ENCODE measurements around the gene BAG2. TPM values are rescaled to one million over a fixed set of nuclear protein-coding genes. Genes with fewer than 3 reads are reported as not detected.

Gene BAG2
- total and polyA plus RNA-seq, 2 experiments from 2014 or later = 8.7 to 10.5 TPM

GRCh38 chr6:57209030-57209429 lies 36.9 kb downstream of the BAG2 start:
- no peak for TF ChIP-seq CTCF (IDR thresholded peaks at IDR 0.05; ENCODE audit: poor library complexity)
- no peak for TF ChIP-seq EZH2 (IDR thresholded peaks at IDR 0.05; ENCODE audit: borderline replicate concordance)
- TF ChIP-seq EZH2phosphoT487 (IDR thresholded peaks at IDR 0.05; ENCODE audit: low read depth, severe bottlenecking, unreplicated experiment) = no peak
- Histone ChIP-seq H3K4me3 (no peak overlapping the region), H3K4me1 (ENCODE audit: insufficient read depth) (peaks cover 4% of the 10 kb centered on the region), H3K4me2 (peak overlapping the region; percentile 24), H3K27me3 (no peaks in the 10 kb centered on the region), H2AFZ (no peak overlapping the region), H3K9me2 (replicated peaks; ENCODE audit: insufficient read depth) (no peaks in the 10 kb centered on the region), H3K79me2 (peaks cover 61% of the 10 kb centered on the region), H3K9me3 (ENCODE audit: low read depth) (no peaks in the 10 kb centered on the region), H4K20me1 (ENCODE audit: insufficient read depth, poor library complexity, severe bottlenecking) (peaks cover 6% of the 10 kb centered on the region), H3K36me3 (replicated peaks; ENCODE audit: insufficient read depth, low read depth) (no peaks in the 10 kb centered on the region), H3K27ac (peak overlapping the region; percentile 25)
- DNase-seq (ENCODE audit: low spot score) = no peak

- Histone ChIP-seq H3K4me3 (no peak overlapping the region), H3K4me2 (no peak overlapping the region), H3K4me1 (ENCODE audit: insufficient read depth) (peaks cover 4% of the 10 kb centered on the region), H3K27me3 (no peaks in the 10 kb centered on the region), H3K27ac (no peak overlapping the region), H3K79me2 (peaks cover 63% of the 10 kb centered on the region), H4K20me1 (ENCODE audit: insufficient read depth, poor library complexity, severe bottlenecking) (peaks cover 6% of the 10 kb centered on the region), H3K36me3 (replicated peaks; ENCODE audit: insufficient read depth, low read depth) (no peaks in the 10 kb centered on the region), H3K9me3 (ENCODE audit: low read depth) (no peaks in the 10 kb centered on the region), H2AFZ (no peak overlapping the region), H3K9me2 (replicated peaks; ENCODE audit: insufficient read depth) (no peaks in the 10 kb centered on the region)
- no peak for DNase-seq (ENCODE audit: low spot score)
- WGBS (ENCODE audit: low lambda C conversion rate, missing lambda C conversion rate) = 98% methylated on average over 5 of the region's 5 CpGs
- TF ChIP-seq EZH2phosphoT487 (IDR thresholded peaks at IDR 0.05; ENCODE audit: low read depth, severe bottlenecking, unreplicated experiment) = no peak
- TF ChIP-seq EZH2 (IDR thresholded peaks at IDR 0.05; ENCODE audit: borderline replicate concordance) = no peak
- no peak for TF ChIP-seq CTCF (IDR thresholded peaks at IDR 0.05; ENCODE audit: poor library complexity)
These were observed 37.9 kb downstream of the BAG2 start for GRCh38 chr6:57210060-57210459.

DNA sequence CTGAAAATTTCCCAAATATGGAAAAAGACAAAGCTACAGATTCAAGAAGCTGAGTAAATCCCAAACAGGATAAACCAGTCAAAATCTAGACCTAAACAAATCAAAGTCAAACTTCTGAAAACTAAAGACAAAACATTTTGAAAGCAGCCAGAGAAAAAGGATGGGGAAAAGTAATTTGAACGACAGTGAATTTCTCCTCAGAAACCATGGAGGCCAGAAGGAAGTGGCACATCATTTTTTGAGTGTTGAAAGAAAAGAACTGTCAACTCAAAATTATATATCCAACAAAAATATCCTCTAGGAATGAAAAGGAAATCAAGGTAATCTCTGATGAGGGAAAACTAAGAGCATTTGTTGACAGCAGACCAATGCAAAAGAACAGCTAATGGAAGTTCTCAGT lies 43.1 kb downstream of the BAG2 start:
- Histone ChIP-seq H4K20me1 (ENCODE audit: insufficient read depth, poor library complexity, severe bottlenecking) (peaks cover 6% of the 10 kb centered on the region), H3K9me2 (replicated peaks; ENCODE audit: insufficient read depth) (no peaks in the 10 kb centered on the region), H3K27ac (no peak overlapping the region), H3K4me3 (no peak overlapping the region), H3K36me3 (replicated peaks; ENCODE audit: insufficient read depth, low read depth) (no peaks in the 10 kb centered on the region), H3K4me2 (no peak overlapping the region), H3K9me3 (ENCODE audit: low read depth) (peaks cover 5% of the 10 kb centered on the region), H3K79me2 (peaks cover 100% of the 10 kb centered on the region), H3K27me3 (no peaks in the 10 kb centered on the region), H3K4me1 (ENCODE audit: insufficient read depth) (no peaks in the 10 kb centered on the region), H2AFZ (no peak overlapping the region)
- 100% methylated on average over 1 of the region's 1 CpG for WGBS (ENCODE audit: low lambda C conversion rate, missing lambda C conversion rate)
- no peak for DNase-seq (ENCODE audit: low spot score)
- TF ChIP-seq CTCF (IDR thresholded peaks at IDR 0.05; ENCODE audit: poor library complexity) (no peak), EZH2phosphoT487 (IDR thresholded peaks at IDR 0.05; ENCODE audit: low read depth, severe bottlenecking, unreplicated experiment) (no peak), EZH2 (IDR thresholded peaks at IDR 0.05; ENCODE audit: borderline replicate concordance) (no peak)
